HepG2 (cell line): ENCODE results near the gene PLK5. TPM values are rescaled to one million over a fixed set of nuclear protein-coding genes. Genes with fewer than 3 reads are reported as not detected.
A peak's percentile ranks its signal among the peaks of the same experiment; 100 is the strongest.

ENCODE experiments used
- ATAC-seq: fragments of 200-7000 bp; cut with Tn5 transposase; 3 replicates; pipeline ENCODE4 v1.9.1; 2020; ENCODE audit warnings: mild to moderate bottlenecking, moderate library complexity
- BruUV-seq: library from RNA; stranded (reverse); fragments of 400-500 nt; replicated peaks from 2 replicates; lab custom pipeline; 2021; lab: Mats Ljungman, UMichigan
- CTCF ChIA-PET: fragments of 300-600 bp; formaldehyde crosslinking; extraction: SDS; loops from one replicate; lab custom pipeline; 2021; ENCODE audit warnings: low total read pairs, inconsistent platforms, low intra/inter-chr PET ratio; lab: Yijun Ruan, JAX
- POLR2A ChIA-PET: fragments of 350-600 bp; sonication (Branson Sonifier 250); formaldehyde crosslinking; loops from one replicate; lab custom pipeline; 2020; ENCODE audit warnings: antibody characterized with exemption, inconsistent platforms; lab: Yijun Ruan, JAX
- DNase-seq: peaks from one replicate; pipeline ENCODE4 v3.0.0-alpha.2; 2015; ENCODE audit warnings: low spot score
- FAIRE-seq: peaks from 3 replicates; lab custom pipeline; 2011; peaks lifted over from hg19 to GRCh38; lab: Jason Lieb, UNC
- H2AFZ ChIP-seq: one replicate; pipeline ENCODE4 v1.6.1; 2011; ENCODE audit warnings: low read length, inconsistent platforms
- H3K27ac ChIP-seq: fragments of 300-600 bp; 3 replicates; pipeline ENCODE4 v1.8.0; 2011; ENCODE audit warnings: mixed run types, mild to moderate bottlenecking, mixed read lengths, low read length, inconsistent platforms; ENCODE audit not compliant: insufficient read depth; ENCODE audit errors: extremely low read length
- H3K27me3 ChIP-seq, 2 experiments: fragments of 200-600 bp in 1 of 2; 2 replicates in 1 of 2; 3 replicates in 1 of 2; pipeline versions ENCODE4 v1.6.0 to v1.8.0; 2011; ENCODE audit warnings: low read length in 2 of 2, mild to moderate bottlenecking in 2 of 2, moderate library complexity in 2 of 2, inconsistent platforms in 1 of 2; ENCODE audit not compliant: insufficient read depth in 2 of 2, control insufficient read depth in 1 of 2
- H3K36me3 ChIP-seq, 2 experiments: fragments of 200-600 bp in 1 of 2; replicated peaks in 1 of 2; 2 replicates in 1 of 2; 3 replicates in 1 of 2; pipeline versions ENCODE4 v1.5.1 to v1.8.0; 2011; ENCODE audit warnings: low read length in 2 of 2, inconsistent platforms in 1 of 2; ENCODE audit not compliant: insufficient read depth in 2 of 2, control insufficient read depth in 1 of 2
- H3K4me1 ChIP-seq: 2 replicates; pipeline ENCODE4 v1.5.1; 2012; ENCODE audit warnings: low read length, inconsistent platforms; ENCODE audit not compliant: insufficient read depth
- H3K4me2 ChIP-seq: 2 replicates; pipeline ENCODE4 v1.6.0; 2011; ENCODE audit warnings: low read depth, low read length, inconsistent platforms
- H3K4me3 ChIP-seq, 3 experiments: fragments of 200-600 bp in 1 of 3; sonication (generic), shearing (Covaris generic) in 1 of 3; replicated peaks in 1 of 3; 2 replicates each; pipeline ENCODE4 v1.5.1; 2011 to 2016; ENCODE audit warnings: low read length in 3 of 3, inconsistent platforms in 2 of 3, low read depth in 2 of 3, mild to moderate bottlenecking in 2 of 3, control low read depth in 1 of 3, mixed read lengths in 1 of 3; ENCODE audit not compliant: insufficient read depth in 1 of 3
- H3K79me2 ChIP-seq: one replicate; pipeline ENCODE4 v1.6.1; 2011; ENCODE audit warnings: low read length, inconsistent platforms; ENCODE audit not compliant: insufficient read depth
- H3K9ac ChIP-seq: 2 replicates; pipeline ENCODE4 v1.6.0; 2011; ENCODE audit warnings: mild to moderate bottlenecking, low read depth, low read length, inconsistent platforms; ENCODE audit not compliant: insufficient read depth
- H3K9me3 ChIP-seq: 2 replicates; pipeline ENCODE4 v1.5.1; 2012; ENCODE audit warnings: mild to moderate bottlenecking, low read length
- H4K20me1 ChIP-seq: 2 replicates; pipeline ENCODE4 v1.6.0; 2011; ENCODE audit warnings: inconsistent platforms, mild to moderate bottlenecking, low read length, moderate library complexity; ENCODE audit not compliant: insufficient read depth
- BRCA1 ChIP-seq: sonication (generic); formaldehyde crosslinking; IDR thresholded peaks from 2 replicates; pipeline ENCODE4 v1.4.0; 2020; ENCODE audit warnings: missing genetic modification reagents
- BRD4 ChIP-seq: sonication (generic); formaldehyde crosslinking; IDR thresholded peaks from 2 replicates; pipeline ENCODE4 v1.4.0; 2020; ENCODE audit warnings: missing genetic modification reagents
- FOXP1 ChIP-seq, 2 experiments: fragments of 450-650 bp in 1 of 2; IDR thresholded peaks; 2 replicates each; pipeline ENCODE4 v1.6.1; 2017 to 2018; ENCODE audit warnings: antibody characterized with exemption in 1 of 2
- MNT ChIP-seq: fragments of 450-650 bp; IDR thresholded peaks from 2 replicates; pipeline ENCODE4 v1.6.1; 2016
- POLR2A ChIP-seq, 2 experiments: IDR thresholded peaks; 2 replicates each; pipeline ENCODE4 v1.6.1; 2011; ENCODE audit warnings: low read depth in 2 of 2, low read length in 2 of 2, mild to moderate bottlenecking in 1 of 2, moderate library complexity in 1 of 2; ENCODE audit not compliant: insufficient read depth in 1 of 2
- TARDBP ChIP-seq: sonication (generic); formaldehyde crosslinking; IDR thresholded peaks from 2 replicates; pipeline ENCODE4 v1.8.0; 2022; ENCODE audit warnings: mild to moderate bottlenecking, missing genetic modification reagents
- ZKSCAN5 ChIP-seq: sonication (generic); formaldehyde crosslinking; IDR thresholded peaks from 2 replicates; pipeline ENCODE4 v1.5.1; 2020; ENCODE audit warnings: mild to moderate bottlenecking, missing genetic modification reagents
- ZNF317 ChIP-seq: sonication (generic); formaldehyde crosslinking; IDR thresholded peaks from 2 replicates; pipeline ENCODE4 v1.5.0; 2020; ENCODE audit warnings: mild to moderate bottlenecking, missing genetic modification reagents
- WGBS: methylation state at CpG from one replicate; pipeline ENCODE4 v1.1.6; 2017; ENCODE audit warnings: low lambda C conversion rate; 5-methylcytosine and 5-hydroxymethylcytosine counted together
- in situ Hi-C: cut with HindIII; loops from 2 replicates; pipeline ENCODE4 v1.10.0; 2017; ENCODE audit warnings: low pct_unique_long_range_greater_than_20kb; ENCODE audit not compliant: extremely low pct_ligation_motif_present
- intact Hi-C: fragments of 100-400 bp; cut with micrococcal nuclease; formaldehyde crosslinking; loops from one replicate; pipeline ENCODE4 v1.10.0; 2022; ENCODE audit not compliant: unreplicated experiment
- polyA plus RNA-seq, 8 experiments: library from polyadenylated mRNA; depleted of rRNA in 3 of 8; stranded (reverse) in 7 of 8; unstranded in 1 of 8; fragments of >200 nt; fragmentation: Illumina TruSeq in 4 of 8; extraction: Trizol in 4 of 8; gene quantifications; 2 replicates each; pipeline versions ENCODE4 v1.2.1 to v1.2.3, GENCODE V29; 2011 to 2016; ENCODE audit warnings: low read depth in 4 of 8, missing spikeins in 1 of 8, mixed read lengths in 1 of 8; ENCODE audit not compliant: insufficient read depth in 1 of 8
- total RNA-seq, 5 experiments: library from RNA; depleted of rRNA; stranded (reverse); fragments of >200 nt; fragmentation: Illumina TruSeq; extraction: Trizol; gene quantifications; 2 replicates each; pipeline ENCODE4 v1.2.3, GENCODE V29; 2016; ENCODE audit warnings: low read depth in 1 of 5

Gene PLK5
- total and polyA plus RNA-seq, 2 of the 13 experiments (the other 11 are each of a cell fraction or from before 2014, with no cell fraction given): not detected

- TF ChIP-seq MNT (peak; percentile 73), POLR2A (IDR thresholded peaks at IDR 0.05; ENCODE audit: insufficient read depth in 1 of 2, low read depth in 2 of 2, low read length in 2 of 2) (0 out of 4 replicates have a peak, but pooled peaks of 1 of the 2 experiments have one; percentile 44), ZKSCAN5 (no peak), BRCA1 (CRISPR knock-in tag) (no peak), BRD4 (no peak), ZNF317 (no peak), TARDBP (CRISPR knock-in tag) (peak; percentile 12; the same call in 1 of the 2 replicates), FOXP1 (IDR thresholded peaks at IDR 0.05) (no peak), FOXP1 (CRISPR knock-in tag; IDR thresholded peaks at IDR 0.05) (no peak)
- Histone ChIP-seq H3K79me2 (peaks cover under 1% of the 10 kb centered on the region), H3K4me2 (no peak overlapping the region), H2AFZ (no peak overlapping the region), H3K4me1 (peaks cover 59% of the 10 kb centered on the region), H3K9me3 (no peaks in the 10 kb centered on the region), H3K9ac (no peak overlapping the region), H4K20me1 (no peaks in the 10 kb centered on the region), H3K27me3 (no peaks in the 10 kb centered on the region), H3K36me3 (no peaks in the 10 kb centered on the region), H3K27ac (no peak overlapping the region), H3K4me3 (no peak overlapping the region)
- intact Hi-C loops: no loop called here
- ChIA-PET CTCF (no interaction called here), POLR2A (no interaction called here)
- in situ Hi-C loops: no loop called here
- DNase-seq (no peak), FAIRE-seq (no peak), ATAC-seq (no peak)
- no TSS peak for BruUV-seq
- WGBS: 91% methylated on average over 16 of the region's 39 CpGs
Observed at GRCh38 chr19:1496714-1497577, 26.9 kb upstream of the PLK5 start.
